HG03571 (cell line): ENCODE measurements around the gene TRAFD1.
A peak's percentile ranks its signal among the peaks of the same experiment; 100 is the strongest.
"Not testable (repeated sequence)": the region's sequence is repeated elsewhere in the genome, so short reads cannot be mapped to it uniquely, and the experiment has no call there.

Experiments used
- ATAC-seq: cut with Tn5 transposase; IDR thresholded peaks from one replicate; pipeline ENCODE4 v1.9.1; 2021; ENCODE audit not compliant: unreplicated experiment

TRAFD1 gene

GRCh38 chr12:112125250-112125999 lies at the start of gene TRAFD1:
TRAFD1 (plus strand) TSS chr12:112125560; CDS start chr12:112130523, 4,963 bp downstream.
- ATAC-seq = peak; percentile 93

DNA sequence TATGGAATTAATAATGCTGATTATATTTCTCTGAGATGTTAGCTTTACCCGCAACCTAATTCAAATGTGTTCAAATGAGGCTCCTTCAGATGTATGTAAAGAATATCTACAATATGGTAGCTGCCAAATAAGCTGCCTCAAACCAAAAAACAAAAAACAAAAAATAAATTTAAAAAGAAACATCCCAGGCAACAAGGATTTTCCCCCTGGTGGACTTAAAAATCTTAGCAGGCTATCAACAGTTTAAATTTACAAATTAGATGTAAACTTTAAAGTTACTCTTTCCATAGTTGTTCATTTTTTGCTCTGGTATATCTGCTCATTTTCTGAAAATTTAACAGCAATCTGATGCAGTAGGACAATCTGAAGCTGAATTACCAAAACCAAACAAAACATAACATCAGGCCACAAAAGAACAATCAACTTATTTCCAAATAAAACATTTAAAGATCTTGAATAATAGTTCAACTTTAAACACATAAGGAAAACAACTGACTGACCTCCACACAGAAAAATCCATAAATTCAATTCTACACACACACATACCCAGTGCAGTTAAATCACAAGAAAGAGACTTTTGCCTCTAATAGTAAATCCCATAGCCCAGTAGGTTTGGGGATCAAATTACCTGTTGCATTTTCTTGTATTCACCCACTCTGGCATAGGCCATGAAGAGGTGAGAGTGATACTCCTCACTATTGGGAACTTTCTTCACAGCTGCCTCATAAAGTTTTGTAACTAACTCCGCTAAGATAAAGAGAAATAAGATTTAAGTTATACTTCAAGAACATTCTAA lies 38.1 kb upstream of the TRAFD1 start:
- no peak for ATAC-seq

DNA sequence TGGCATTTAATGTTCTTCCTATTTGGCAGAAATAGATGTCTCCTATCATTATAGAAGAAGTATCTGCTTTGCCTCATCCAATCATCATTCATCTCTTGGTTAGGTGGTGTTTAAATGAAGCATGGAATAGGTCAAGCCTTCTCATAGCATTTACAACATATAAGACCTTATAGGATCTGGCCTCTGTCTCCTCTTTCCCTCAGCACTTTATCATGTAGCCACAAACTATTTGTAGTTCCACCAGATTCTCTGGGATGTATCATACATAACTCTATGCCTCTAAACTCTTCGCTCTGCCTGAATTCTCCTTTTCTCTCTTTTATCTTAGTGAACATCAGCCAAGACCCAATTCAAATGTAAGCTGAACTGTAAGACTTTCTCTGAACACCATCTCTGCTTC lies 37.5 kb upstream of the TRAFD1 start:
- no peak for ATAC-seq

DNA sequence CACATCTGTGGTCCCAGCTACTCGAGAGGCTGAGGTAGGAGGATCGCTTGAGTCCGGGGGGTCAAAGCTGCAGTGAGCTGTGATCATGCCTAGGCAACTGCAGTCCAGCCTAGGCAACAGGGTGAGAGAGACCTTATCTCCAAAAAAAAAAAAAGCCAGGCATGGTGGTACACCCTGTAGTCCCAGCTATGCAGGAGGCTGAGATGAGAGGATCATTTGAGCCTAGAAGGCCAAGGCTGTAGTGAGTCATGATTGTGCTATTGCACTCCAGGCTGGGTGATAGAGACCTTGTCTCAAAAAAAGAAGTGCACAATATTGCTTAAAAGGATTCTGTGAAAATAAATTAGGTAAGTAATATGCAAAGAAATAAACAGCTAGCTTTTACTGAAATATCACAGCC lies 33.8 kb upstream of the TRAFD1 start:
- ATAC-seq = no peak

GRCh38 chr12:112096070-112096469 lies 29.3 kb upstream of the TRAFD1 start:
- ATAC-seq = no peak

GRCh38 chr12:112096667-112097066 lies 28.7 kb upstream of the TRAFD1 start:
- no peak for ATAC-seq

DNA sequence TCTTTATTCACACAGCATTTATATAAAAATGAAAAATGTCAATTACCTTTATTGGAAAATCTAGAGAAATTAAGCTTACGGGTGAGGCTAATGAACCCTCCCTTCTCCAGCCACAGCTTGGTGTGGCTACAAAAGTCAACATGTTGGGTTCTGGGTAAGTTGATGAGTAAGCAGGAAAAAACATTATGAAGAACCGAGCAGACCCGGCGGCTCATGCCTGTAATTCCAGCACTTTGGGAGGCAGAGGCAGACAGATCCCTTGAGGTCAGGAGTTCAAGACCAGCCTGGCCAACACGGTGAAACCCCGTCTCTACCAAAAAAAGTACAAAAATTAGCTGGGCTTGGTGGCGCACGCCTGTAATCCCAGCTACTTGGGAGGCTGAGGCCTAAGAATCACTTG lies 27.7 kb upstream of the TRAFD1 start:
- no peak for ATAC-seq

DNA sequence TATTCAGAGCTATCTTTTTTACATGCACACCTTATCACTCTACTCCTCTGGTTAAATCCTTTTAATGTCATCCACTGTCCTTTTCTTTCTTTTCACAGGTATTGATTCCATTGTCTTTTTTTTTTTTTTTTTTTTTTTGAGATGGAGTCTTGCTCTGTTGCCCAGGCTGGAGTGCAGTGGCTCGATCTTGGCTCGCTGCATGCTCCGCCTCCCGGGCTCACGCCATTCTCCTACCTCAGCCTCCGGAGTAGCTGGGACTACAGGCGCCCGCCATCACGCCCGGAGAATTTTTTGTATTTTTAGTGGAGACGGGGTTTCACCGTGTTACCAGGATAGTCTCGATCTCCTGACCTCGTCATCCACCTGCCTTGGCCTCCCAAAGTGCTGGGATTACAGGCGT lies 24.9 kb upstream of the TRAFD1 start:
- not testable (repeated sequence) for ATAC-seq

GRCh38 chr12:112102127-112102526 lies 23.2 kb upstream of the TRAFD1 start:
- ATAC-seq = no peak

DNA sequence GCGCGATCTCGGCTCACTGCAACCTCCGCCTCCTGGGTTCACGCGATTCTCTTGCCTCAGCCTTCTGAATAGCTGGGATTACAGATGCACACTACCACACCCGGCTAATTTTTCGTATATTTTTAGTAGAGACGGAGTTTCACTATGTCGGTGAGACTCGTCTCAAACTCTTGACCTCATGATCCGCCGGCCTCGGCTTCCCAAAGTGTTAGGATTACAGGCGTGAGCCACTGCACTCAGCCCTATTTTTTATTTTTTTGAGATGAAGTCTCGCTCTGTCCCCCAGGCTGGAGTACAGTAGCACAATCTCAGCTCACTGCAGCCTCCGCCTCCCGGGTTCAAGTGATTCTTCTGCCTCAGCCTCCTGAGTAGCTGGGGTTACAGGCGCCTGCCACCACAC lies 22.6 kb upstream of the TRAFD1 start:
- not testable (repeated sequence) for ATAC-seq

DNA sequence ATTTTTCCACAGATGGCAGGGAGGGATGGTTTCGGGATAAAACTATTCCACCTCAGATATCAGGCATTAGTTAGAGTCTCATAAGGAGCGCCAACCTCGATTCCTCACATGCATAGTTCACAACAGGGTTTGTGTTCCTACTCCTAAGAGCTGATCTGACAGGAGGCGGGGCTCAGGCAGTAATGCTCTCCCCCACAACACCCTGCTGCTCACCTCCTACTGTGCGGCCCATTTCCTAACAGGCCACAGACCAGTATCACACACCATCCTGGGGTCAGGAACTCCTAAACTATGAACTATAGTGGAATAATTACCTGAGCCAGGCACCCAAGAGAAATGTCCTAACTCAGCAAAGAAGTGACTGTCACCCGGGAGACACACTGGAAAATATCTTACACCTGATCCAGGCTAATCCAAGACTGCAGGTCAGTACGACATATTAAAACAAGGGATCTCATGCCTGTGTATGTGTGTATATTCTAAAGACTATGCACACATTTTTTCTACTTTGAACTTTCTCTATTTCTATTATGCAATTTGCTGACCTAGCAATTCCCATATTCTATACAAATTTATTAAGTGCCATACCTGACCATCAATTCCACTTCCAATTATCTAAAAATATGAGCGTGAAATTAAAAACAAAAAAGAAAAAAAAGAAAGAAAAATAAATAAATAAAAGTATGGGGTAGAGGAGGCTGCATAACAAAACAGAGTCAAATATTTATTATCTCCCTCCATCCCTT lies 21.4 kb upstream of the TRAFD1 start:
- ATAC-seq = no peak

DNA sequence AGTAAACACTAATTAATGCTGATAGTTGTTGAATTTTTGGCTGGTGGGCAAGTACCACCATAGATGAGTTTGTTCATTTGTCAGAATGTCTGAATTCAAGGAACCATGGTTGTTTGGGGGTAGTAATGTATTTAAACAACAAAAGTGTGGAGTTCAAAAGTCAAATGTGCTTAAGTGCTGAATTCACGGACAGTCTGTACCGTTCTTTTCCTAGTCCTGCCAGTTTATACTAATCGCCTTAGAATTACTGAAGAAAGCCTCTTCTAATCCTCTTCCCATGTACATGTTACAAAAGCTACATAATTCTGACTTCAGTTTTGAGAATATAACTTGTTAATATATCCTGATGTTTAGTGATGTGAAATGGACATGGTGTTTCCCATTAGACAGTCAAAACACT lies 19.5 kb upstream of the TRAFD1 start:
- no peak for ATAC-seq

GRCh38 chr12:112107306-112108201 lies 17.8 kb upstream of the TRAFD1 start:
- ATAC-seq = no peak

DNA sequence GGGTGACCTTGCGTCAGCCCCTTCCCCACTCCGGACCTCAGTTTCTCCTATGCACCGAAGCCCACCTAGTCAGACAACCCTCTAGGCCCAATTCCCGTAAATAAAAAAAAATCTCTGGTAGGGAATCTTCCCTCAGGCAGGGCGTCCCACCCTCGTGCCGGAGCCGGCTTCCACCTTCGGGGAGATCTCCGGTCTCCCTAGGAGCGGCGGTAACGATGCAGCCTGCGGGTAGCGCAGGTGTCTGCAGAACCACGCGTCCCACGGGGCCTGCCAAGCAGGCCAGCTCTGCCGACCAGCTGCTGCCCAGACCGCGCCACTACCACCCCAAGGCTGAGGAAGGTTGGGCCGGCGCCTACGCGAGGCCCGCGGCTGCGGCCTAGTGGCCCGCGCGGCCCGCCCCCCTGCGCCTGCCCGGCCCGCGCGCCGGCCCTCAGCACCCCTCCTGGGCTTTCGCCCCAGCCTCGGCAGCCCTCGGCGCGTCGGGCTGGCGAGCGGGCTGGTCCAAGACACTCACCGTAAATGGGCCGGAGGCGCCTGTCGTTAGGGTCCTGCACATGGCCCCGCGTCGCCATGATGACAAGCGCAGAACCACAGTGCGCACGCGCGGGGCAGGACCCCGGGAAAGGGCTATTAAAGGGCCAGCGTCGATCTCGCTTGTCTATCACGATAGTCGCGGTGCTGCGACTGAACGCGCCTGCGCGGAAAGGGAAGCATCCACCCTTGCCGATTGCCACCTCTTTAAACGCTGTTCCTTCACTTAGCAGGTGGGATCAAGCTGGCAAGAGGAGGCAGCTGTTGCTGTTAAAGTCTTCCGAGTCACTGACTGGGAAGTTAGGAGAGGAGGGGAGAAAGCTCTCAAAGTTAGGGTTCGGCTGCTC lies 16.9 kb upstream of the TRAFD1 start, which contains the start of gene NAA25:
Gene NAA25 (minus strand): TSS at position 582 of the 878 bp plus-strand sequence. CDS start 10 bp downstream, at position 572.
- ATAC-seq = peak; percentile 63

GRCh38 chr12:112110787-112111662 lies 14.3 kb upstream of the TRAFD1 start:
- ATAC-seq = not testable (repeated sequence)

DNA sequence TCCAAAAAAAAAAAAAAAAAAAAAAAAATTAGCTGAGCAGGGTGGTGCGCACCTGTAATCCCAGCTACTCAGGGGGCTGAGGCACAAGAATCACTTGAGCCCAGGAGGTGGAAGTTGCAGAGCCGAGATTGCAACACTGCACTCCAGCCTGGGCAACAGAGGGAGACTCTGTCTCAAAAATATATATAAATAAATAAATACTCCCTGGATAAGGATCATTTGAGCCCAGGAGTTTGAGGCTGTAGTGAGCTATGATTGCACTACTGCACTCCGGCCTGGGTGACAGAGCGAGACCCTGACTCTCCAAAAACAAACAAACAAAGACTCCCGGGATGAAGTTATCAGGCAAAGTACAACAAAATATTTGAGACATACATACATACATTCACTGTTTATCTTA lies 13.4 kb upstream of the TRAFD1 start:
- ATAC-seq = no peak

DNA sequence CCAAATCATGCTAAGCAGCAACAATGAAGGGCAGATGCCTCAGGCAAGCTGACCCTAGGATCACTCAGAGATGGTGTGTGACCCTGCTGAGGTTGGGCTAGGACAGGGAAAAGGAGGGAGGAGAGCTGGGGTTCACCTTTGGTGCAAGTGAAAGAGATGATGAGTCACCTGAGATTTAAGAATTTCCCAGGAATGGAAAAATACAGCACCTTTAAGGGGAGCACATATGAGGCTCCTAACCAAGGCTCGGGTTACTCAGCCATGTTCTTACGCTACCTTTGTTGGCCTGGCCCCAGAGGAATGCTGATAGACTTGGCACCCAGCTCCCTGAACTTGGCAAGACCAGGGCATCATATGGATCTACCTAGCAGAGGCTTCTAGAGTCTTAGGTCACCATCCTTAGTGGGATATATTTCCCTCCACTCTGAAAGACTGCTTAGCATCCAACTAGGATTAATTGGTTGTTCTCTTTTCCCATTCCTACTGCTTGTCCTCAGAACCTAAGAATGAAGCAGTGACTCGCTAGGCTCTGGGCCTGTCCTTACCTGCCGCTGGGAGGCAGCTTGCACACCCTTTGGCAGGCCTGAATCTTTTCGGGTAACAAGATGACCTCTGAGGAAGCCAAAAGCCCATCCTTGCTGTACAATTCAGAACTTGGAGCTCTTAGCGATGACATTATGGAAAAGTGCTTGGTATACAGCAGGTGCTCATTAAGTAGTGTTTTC lies 12.8 kb upstream of the TRAFD1 start:
- no peak for ATAC-seq
